DOHH2 (cell line): ENCODE results near the gene R3HDM2.

Experiments used
- H3F3A ChIP-seq: fragments of 200-600 bp; sonication (generic), shearing (Covaris generic); 2 replicates; pipeline ENCODE4 v1.6.0; 2016; ENCODE audit warnings: antibody characterized with exemption, mild to moderate bottlenecking; ENCODE audit not compliant: control insufficient read depth, insufficient read depth
- H3K27ac ChIP-seq: fragments of 200-600 bp; sonication (generic); 2 replicates; pipeline ENCODE4 v1.5.1; 2014; ENCODE audit warnings: low read depth, mild to moderate bottlenecking, low read length, moderate library complexity
- H3K27me3 ChIP-seq: fragments of 200-600 bp; sonication (generic); 2 replicates; pipeline ENCODE4 v1.6.1; 2014; ENCODE audit warnings: mild to moderate bottlenecking, low read length, mixed read lengths; ENCODE audit not compliant: control insufficient read depth
- H3K36me3 ChIP-seq: fragments of 200-600 bp; sonication (generic); 2 replicates; pipeline ENCODE4 v1.6.1; 2014; ENCODE audit warnings: mild to moderate bottlenecking, low read length, moderate library complexity, mixed read lengths; ENCODE audit not compliant: control insufficient read depth
- H3K4me1 ChIP-seq: fragments of 200-600 bp; sonication (generic); 2 replicates; pipeline ENCODE4 v1.6.1; 2014; ENCODE audit warnings: mild to moderate bottlenecking, low read length, mixed read lengths; ENCODE audit not compliant: control insufficient read depth
- H3K4me2 ChIP-seq: fragments of 200-600 bp; sonication (generic); 2 replicates; pipeline ENCODE4 v1.6.0; 2014; ENCODE audit warnings: mild to moderate bottlenecking, low read length, moderate library complexity
- H3K4me3 ChIP-seq: fragments of 200-600 bp; sonication (generic); 2 replicates; pipeline ENCODE4 v1.5.1; 2014; ENCODE audit warnings: mild to moderate bottlenecking, low read length, mixed read lengths
- H3K79me2 ChIP-seq: fragments of 200-600 bp; sonication (generic); 2 replicates; pipeline ENCODE4 v1.6.1; 2014; ENCODE audit warnings: mild to moderate bottlenecking, low read length, mixed read lengths; ENCODE audit not compliant: control insufficient read depth
- H3K9me2 ChIP-seq: fragments of 200-600 bp; sonication (generic); replicated peaks from 2 replicates; pipeline ENCODE4 v1.6.1; 2014; ENCODE audit warnings: mild to moderate bottlenecking, low read length, mixed read lengths; ENCODE audit not compliant: control insufficient read depth
- H3K9me3 ChIP-seq: fragments of 200-600 bp; sonication (generic); 2 replicates; pipeline ENCODE4 v1.6.1; 2014; ENCODE audit warnings: antibody characterized with exemption, low read length, mixed read lengths; ENCODE audit not compliant: control insufficient read depth, insufficient read depth
- H4K20me1 ChIP-seq: fragments of 200-600 bp; sonication (generic); 2 replicates; pipeline ENCODE4 v1.6.0; 2014; ENCODE audit warnings: low read depth, mild to moderate bottlenecking, antibody characterized with exemption, low read length, moderate library complexity; ENCODE audit not compliant: control insufficient read depth, insufficient read depth
- EZH2phosphoT487 ChIP-seq: fragments of 200-600 bp; sonication (generic); IDR thresholded peaks from 2 replicates; pipeline ENCODE4 v1.6.1; 2017; ENCODE audit warnings: borderline replicate concordance, mild to moderate bottlenecking, antibody characterized with exemption, low read length, moderate library complexity, mixed read lengths
- TF ChIP-seq, protein P1 (sequence below): fragments of 200-600 bp; sonication (generic); IDR thresholded peaks from one replicate; pipeline ENCODE4 v1.5.1; 2014; ENCODE audit warnings: antibody characterized with exemption, mild to moderate bottlenecking, low read depth, low read length; ENCODE audit not compliant: poor library complexity, severe bottlenecking

Gene R3HDM2

DNA sequence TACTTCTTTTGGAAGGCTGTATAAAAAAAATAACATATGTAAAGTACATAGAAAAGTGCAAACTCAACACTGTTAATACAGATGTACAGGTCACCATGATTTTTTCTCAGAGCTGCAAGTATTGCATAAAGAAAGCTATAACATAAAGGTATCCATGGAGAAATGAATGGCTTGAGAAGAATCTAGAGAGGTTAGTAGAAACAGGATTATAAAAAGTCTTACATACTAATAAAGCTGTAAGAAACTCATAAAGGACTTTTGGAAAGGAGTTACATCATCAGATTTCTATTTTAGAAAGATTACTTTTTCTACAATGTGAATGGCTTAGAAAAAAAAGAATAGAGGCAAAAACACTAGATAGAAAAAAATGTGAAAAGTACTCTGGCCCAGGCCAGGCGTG, 46.4 kb downstream of the R3HDM2 start:
- H3K4me3 ChIP-seq, result no peak overlapping the region
- H3K4me1 ChIP-seq, result no peaks in the 10 kb centered on the region
- TF ChIP-seq EZH2phosphoT487, result no peak
- TF ChIP-seq, protein P1, sequence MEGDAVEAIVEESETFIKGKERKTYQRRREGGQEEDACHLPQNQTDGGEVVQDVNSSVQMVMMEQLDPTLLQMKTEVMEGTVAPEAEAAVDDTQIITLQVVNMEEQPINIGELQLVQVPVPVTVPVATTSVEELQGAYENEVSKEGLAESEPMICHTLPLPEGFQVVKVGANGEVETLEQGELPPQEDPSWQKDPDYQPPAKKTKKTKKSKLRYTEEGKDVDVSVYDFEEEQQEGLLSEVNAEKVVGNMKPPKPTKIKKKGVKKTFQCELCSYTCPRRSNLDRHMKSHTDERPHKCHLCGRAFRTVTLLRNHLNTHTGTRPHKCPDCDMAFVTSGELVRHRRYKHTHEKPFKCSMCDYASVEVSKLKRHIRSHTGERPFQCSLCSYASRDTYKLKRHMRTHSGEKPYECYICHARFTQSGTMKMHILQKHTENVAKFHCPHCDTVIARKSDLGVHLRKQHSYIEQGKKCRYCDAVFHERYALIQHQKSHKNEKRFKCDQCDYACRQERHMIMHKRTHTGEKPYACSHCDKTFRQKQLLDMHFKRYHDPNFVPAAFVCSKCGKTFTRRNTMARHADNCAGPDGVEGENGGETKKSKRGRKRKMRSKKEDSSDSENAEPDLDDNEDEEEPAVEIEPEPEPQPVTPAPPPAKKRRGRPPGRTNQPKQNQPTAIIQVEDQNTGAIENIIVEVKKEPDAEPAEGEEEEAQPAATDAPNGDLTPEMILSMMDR, result no peak
- H3K9me3 ChIP-seq, result no peaks in the 10 kb centered on the region
- H3K9me2 ChIP-seq, result no peaks in the 10 kb centered on the region
- no peaks in the 10 kb centered on the region for H3K27me3 ChIP-seq
- H3K27ac ChIP-seq, result no peak overlapping the region
- no peaks in the 10 kb centered on the region for H3K79me2 ChIP-seq
- no peak overlapping the region for H3K4me2 ChIP-seq
- H3K36me3 ChIP-seq, result peaks cover 13% of the 10 kb centered on the region
- 0 out of 2 replicates have a peak, but pooled peaks cover 2% of the 10 kb centered on the region for H3F3A ChIP-seq
- H4K20me1 ChIP-seq, result no peaks in the 10 kb centered on the region

DNA sequence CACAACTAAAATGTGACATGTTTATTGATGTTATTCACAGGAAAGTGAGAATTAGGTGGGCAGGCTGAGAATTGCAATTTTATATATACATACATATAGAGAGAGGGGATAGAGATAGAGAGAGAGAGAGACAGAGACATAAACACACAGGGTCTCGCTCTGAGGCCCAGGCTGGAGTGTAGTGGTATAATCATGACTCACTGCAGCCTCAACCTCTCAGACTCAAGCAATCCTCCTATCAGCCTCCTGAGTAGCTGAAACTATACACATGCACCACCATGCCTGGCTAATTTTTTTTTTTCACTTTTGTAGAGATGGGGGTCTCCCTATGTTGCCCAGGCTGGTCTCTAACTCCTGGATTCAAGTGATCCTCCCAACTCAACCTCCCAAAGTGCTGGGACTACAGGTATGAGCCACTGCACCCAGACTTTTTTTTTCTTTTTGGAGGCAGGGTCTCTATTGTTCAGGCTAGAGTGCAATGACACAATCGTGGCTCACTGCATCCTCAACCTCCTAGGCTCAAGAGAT, 49.1 kb downstream of the R3HDM2 start:
- no peak overlapping the region for H3K27ac ChIP-seq
- no peak overlapping the region for H3K4me2 ChIP-seq

DNA sequence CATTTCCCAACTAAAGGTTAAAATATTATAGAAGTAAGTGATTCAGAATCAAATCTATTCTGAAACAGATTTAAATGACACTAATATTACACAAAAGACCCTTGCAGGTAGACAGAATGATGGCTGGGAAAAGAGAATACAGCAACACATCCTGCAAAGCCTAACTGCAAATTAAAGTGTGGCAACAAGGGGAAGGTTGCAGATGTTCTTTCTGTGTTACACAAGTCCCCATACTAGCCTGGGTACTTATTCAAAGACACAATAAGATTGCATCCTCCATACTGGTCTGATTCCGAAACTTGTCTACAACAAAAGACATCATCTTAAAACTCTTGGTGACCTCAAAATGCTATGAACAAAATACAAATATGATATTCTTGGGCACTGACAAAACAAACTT, 50.5 kb downstream of the R3HDM2 start:
- no peak overlapping the region for H3K4me3 ChIP-seq
- no peaks in the 10 kb centered on the region for H3K9me3 ChIP-seq
- H3K27me3 ChIP-seq, result no peaks in the 10 kb centered on the region
- H3K36me3 ChIP-seq, result no peaks in the 10 kb centered on the region
- no peak overlapping the region for H3K27ac ChIP-seq
- H3K4me2 ChIP-seq, result no peak overlapping the region
- TF ChIP-seq, protein P1, result no peak
- TF ChIP-seq EZH2phosphoT487, result no peak
- 0 out of 2 replicates have a peak, but pooled peaks cover 3% of the 10 kb centered on the region for H3K79me2 ChIP-seq
- H3K4me1 ChIP-seq, result no peaks in the 10 kb centered on the region
- H3K9me2 ChIP-seq, result no peaks in the 10 kb centered on the region
- H3F3A ChIP-seq, result 0 out of 2 replicates have a peak, but pooled peaks cover 2% of the 10 kb centered on the region
- no peaks in the 10 kb centered on the region for H4K20me1 ChIP-seq

More for the DNA sequence above, 49.1 kb downstream of the R3HDM2 start:
- Histone ChIP-seq H3K4me3 (no peak overlapping the region), H3K36me3 (no peaks in the 10 kb centered on the region), H3K9me2 (no peaks in the 10 kb centered on the region), H3K27me3 (no peaks in the 10 kb centered on the region), H3F3A (0 out of 2 replicates have a peak, but pooled peaks cover 2% of the 10 kb centered on the region), H3K9me3 (no peaks in the 10 kb centered on the region), H3K79me2 (0 out of 2 replicates have a peak, but pooled peaks cover 3% of the 10 kb centered on the region), H3K4me1 (no peaks in the 10 kb centered on the region), H4K20me1 (no peaks in the 10 kb centered on the region)
- TF ChIP-seq EZH2phosphoT487, result no peak
- TF ChIP-seq, protein P1, result no peak
